Measurements from ENCODE around the gene UNC13A.

- TF ChIP-seq, protein P1, sequence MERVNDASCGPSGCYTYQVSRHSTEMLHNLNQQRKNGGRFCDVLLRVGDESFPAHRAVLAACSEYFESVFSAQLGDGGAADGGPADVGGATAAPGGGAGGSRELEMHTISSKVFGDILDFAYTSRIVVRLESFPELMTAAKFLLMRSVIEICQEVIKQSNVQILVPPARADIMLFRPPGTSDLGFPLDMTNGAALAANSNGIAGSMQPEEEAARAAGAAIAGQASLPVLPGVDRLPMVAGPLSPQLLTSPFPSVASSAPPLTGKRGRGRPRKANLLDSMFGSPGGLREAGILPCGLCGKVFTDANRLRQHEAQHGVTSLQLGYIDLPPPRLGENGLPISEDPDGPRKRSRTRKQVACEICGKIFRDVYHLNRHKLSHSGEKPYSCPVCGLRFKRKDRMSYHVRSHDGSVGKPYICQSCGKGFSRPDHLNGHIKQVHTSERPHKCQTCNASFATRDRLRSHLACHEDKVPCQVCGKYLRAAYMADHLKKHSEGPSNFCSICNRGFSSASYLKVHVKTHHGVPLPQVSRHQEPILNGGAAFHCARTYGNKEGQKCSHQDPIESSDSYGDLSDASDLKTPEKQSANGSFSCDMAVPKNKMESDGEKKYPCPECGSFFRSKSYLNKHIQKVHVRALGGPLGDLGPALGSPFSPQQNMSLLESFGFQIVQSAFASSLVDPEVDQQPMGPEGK (CRISPR knock-in tag; IDR thresholded peaks at IDR 0.05; ENCODE audit: borderline replicate concordance): no peak
- TF ChIP-seq ARNTL (CRISPR knock-in tag; IDR thresholded peaks at IDR 0.05; ENCODE audit: borderline replicate concordance, low read depth) (no peak), PPARA (CRISPR knock-in tag; IDR thresholded peaks at IDR 0.05; ENCODE audit: borderline replicate concordance) (no peak), SNAI2 (CRISPR knock-in tag; IDR thresholded peaks at IDR 0.05) (no peak), ZFP3 (CRISPR knock-in tag; IDR thresholded peaks at IDR 0.05) (no peak), TSHZ2 (CRISPR knock-in tag; IDR thresholded peaks at IDR 0.05) (no peak), TOX (CRISPR knock-in tag; IDR thresholded peaks at IDR 0.05; ENCODE audit: borderline replicate concordance) (no peak), TCF4 (CRISPR knock-in tag; IDR thresholded peaks at IDR 0.05; ENCODE audit: borderline replicate concordance) (no peak), GLIS3 (CRISPR knock-in tag; IDR thresholded peaks at IDR 0.05) (no peak), CSDC2 (CRISPR knock-in tag; IDR thresholded peaks at IDR 0.05) (no peak)
Observed at GRCh38 chr19:17620696-17621095, 67.5 kb downstream of the UNC13A start.
